UCSD-AML1 (cell line): Measurements from ENCODE around the gene PFKFB4.
A peak's percentile ranks its signal among the peaks of the same experiment; 100 is the strongest.
"Not testable (repeated sequence)": the region's sequence is repeated elsewhere in the genome, so short reads cannot be mapped to it uniquely, and the experiment has no call there.

Source experiments
- DNase-seq: peaks from one replicate; lab custom pipeline; 2025; ENCODE audit not compliant: unreplicated experiment; lab: John Stamatoyannopoulos, UW

PFKFB4 gene

DNA sequence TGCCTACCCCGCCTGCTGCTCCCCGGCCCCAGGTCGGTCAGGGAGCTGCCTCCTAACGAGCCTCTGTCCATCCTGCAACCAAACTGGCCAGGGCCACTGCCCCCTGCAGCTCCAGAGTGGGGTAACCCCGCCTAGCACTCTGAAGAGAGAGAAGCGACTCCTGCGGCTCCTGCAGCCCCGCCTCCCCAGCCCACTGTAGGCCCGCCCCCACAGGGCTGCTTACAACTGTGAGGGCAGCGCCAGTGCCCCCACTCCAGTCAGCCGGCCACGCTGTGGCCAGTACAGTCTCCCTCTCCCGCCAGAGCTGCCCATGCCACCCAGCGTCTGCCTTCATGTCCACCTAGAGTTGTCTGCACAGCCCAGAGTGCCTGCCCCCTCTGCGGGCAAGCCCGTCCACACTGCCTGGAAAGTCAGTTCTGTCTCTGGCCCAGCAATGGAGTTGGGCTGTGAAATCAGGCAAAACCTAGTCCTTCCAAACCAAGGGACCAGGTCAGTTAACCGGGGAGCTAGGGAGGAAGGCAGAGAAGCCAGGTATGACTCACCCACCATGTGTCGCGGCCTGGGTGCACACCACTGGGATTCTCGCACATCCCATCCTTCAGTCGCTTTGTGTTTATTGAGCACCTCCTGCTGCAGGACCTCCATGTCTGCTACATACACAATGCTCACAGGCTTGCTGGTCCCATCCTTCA is 4.6 kb upstream of the PFKFB4 start:
- DNase-seq: peak; percentile 46

DNA sequence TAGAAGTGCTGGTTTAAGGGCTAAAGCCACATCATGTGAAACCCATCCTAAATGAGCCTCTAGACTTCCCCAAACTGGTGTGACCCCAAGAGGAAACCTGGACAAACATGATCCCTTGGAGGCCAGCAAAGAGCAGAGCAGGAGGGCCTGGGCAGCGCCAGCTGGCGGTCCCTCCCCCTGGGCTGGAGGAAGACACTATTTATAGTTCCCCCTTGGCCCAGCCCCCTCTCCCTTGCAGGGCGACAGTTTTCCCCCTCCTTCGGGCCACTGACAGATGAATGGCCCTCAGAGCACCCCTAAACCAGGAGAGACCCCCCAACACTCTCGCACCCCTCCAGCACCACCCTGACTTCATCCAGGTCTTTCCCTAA is 4.0 kb upstream of the PFKFB4 start:
- peak; percentile 60 for DNase-seq

DNA sequence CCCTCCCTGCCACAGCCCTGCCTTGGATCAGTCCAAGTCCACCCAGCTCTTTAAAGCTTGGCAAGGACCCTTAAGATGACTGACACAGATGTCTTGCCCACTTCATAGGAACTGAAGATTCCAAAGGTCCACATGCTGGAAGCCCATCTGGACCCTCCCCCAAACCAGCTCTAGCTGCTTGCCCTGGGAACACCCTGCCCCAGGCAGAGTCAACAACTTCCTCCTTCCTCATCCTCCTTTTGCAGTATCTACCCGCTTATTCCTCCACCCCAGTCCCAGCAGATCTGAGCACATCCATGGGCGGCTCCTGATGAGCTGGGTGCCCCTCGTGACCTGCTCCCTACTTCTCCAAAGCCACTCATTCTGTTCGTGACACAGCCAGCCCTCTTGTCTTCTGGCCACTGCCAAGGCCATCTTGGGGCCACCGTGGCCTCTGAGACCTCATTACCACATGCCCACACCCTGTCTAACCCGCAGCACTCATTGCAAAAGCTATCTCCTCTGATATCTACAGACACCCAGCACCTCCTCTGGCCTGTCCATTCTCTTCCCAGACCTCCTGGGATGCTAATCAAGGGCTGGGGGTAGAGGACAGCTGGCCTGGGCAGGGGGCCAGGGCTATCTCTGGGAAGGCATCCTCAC is 2.0 kb upstream of the PFKFB4 start:
- DNase-seq: peak; percentile 62

DNA sequence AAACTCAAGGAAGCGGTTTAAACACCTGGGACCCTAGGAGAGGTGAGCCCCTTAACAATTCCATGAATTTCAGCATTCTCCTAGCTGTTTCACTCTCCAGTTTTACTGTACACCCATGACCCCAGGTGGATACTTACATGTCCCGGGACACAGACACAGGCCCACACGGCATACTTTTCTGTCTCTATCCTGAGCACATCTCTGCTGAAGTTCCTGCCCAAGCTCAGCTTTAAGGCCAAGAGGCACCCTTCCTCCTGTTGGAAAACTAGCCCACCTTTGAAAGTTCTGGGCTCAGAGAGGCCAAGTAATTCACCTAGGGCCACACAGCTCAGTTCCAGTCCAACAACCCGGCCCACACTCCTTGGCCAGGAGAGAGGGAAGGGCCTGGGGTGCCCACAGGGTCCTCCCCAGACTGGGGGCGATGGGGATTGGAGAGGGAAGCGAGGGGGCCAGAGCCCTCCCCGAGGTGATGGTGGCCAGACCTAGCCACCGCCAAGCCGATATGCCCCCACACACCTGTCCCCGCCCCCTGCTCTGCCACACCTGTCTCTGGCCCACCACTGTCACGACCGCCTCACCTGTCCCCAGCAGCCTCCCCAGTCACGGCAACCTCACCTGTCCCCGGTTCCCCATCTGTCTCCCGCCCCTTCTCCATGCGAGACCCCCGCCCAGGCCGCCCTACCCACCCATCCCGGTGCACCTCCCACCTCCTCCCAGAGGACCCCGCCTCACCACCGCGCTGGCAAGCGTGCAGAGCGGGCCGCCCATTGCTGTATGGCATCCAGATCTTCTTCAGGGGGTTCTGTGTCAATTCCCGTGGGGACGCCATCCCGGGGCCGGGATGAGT is 431 bp downstream of the PFKFB4 start:
- no peak for DNase-seq

DNA sequence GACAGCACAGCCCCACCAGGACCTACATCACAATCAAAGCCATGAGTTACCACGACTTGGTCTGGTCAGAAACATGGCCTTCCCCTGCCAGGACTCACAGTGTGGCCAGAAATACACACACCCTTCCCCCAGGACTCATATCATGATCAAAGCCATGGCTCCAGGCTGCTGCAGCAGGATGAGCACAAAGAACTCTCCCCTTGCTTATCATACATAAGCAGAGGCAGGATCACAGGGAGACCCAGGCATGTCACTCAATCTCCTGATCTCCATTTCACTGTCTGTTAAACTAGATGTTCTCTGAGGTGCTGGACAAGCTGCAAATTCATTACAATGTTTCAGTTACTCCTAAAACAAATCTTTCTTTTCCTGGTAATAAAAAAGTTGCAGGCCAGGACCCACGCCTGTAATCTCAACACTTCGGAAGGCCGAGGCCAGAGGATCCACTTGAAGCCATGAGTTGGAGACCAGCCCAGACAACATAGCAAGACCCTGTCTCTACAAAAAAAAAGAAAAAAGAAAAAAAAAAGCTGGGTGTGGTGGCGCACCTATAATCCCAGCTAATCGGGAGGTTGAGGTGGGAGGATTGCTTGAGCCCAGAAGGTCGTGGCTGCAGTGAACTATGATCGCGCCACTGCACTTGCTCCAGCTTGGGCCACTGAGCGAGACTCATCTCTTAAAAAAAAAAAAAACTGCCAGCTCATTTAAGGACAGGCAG is 1.2 kb downstream of the PFKFB4 start:
- DNase-seq: no peak

DNA sequence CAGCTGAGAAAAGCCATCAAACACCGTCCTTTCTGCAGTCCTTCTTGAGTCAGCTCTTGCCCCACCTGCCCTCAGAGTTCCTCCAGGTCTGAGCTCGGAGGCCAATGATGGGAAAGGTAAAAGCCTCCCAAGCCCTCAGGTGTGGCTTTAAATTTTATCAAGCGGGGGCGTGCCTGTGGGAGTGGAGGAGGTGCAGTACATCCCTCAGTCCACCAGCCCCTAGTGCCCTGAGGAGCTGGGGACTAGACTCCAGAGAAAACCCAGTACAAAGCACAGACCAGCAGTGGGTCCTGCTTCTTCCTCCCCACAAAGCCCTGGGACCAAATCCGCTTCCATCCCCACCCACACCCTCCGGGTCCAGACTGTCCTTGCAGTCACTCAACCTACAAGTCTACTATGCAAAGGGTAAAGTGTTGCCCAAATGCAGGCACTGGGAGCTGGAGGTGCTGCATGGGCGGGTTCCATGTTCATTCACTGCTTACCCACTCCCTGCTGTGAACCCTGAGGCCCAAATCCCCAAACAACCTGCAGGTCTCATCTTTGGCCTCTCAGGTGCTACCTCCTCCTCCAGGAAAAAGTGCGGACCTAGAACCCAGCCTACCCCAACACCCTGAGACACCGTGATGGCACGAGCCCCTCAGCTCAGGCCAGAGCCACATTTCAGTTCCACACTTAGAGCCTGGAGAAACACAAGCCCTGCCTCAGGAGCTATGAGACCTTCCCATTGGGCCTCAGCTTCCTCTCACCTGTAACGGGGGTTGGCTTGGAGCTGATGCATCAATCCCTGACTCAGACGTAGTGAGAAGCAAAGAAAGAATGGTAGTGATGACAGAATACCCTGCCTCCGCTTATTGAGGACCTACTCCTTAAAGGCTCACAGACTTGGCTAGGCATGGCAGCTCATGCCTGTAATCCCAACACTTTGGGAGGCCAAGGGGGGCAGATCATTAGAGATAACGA is 2.4 kb downstream of the PFKFB4 start:
- no peak for DNase-seq

DNA sequence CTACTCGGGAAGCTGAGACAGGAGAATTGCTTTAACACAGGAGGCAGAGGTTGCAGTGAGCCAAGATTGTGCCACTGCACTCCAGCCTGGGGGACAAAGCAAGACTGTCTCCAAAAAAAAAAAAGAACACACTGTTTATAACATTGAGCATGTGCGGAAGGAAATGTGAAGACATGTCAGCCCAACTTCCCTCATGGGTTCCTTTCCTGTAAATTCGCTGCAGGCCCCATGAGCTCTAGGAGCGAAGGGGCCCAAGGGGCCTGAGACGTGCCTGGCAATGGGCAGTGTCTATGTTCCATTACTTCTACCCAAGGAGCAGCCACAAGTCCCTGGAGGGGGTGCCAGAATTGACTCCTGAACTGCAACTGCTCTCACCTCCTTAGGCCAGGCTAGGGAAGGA is 3.2 kb downstream of the PFKFB4 start:
- peak; percentile 25 for DNase-seq

DNA sequence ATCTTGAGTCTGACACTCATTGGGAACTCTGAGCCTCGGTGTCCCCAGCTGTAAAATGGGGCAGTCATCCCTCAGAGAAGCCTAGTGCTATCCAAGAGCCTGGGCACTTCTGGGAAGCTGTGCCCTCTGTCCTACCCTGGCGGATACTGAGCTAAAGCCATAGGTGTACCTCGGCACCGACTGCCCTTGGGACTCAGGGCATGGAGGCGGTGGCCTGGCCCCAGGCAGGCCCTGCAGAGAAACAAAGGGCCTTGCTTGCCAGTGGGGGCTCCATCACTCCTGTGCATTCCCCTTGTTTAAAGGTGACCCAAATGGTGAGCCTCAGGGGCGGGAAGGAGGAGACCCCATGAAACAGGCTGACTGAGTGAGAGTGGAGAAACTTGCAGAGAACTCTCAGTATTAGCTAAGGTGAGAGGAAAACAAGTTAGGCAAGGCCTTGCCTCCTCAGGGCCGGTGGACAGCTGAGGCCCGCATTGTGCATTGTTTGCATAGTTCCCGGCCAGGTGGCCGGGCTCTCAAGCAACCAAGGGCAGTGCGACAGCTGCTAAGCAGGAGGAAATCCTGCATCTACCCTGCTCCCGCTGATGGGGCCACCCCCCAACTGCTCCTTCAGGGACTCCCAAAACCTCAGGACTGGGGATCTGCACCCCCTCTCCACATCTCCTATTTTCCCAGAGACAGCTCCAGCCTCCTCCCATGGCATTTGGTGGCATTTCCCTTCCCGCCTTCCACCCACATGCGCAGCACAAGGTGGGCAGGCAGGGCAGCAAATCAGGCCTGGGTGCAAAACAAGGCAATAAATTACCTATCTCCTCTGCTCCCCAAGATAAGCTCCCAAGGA is 4.3 kb downstream of the PFKFB4 start:
- no peak for DNase-seq

DNA sequence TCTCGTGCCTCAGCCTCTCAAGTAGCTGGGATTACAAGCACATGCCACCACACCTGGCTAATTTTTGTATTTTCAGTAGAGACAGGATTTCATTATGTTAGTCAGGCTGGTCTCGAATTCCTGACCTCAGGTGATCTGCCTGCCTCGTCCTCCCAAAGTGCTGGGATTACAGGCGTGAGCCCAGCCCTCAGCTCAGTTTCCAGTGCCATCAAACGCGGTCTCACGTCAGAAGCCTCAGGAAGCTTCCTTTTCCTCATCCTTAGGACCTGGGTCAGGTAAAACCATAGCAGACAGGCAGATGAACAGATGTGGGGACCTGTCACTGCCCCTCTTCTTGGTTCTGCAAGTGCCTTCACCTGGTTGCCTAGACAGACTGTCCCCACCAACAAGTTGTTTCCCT is 5.0 kb downstream of the PFKFB4 start:
- DNase-seq: not testable (repeated sequence)

DNA sequence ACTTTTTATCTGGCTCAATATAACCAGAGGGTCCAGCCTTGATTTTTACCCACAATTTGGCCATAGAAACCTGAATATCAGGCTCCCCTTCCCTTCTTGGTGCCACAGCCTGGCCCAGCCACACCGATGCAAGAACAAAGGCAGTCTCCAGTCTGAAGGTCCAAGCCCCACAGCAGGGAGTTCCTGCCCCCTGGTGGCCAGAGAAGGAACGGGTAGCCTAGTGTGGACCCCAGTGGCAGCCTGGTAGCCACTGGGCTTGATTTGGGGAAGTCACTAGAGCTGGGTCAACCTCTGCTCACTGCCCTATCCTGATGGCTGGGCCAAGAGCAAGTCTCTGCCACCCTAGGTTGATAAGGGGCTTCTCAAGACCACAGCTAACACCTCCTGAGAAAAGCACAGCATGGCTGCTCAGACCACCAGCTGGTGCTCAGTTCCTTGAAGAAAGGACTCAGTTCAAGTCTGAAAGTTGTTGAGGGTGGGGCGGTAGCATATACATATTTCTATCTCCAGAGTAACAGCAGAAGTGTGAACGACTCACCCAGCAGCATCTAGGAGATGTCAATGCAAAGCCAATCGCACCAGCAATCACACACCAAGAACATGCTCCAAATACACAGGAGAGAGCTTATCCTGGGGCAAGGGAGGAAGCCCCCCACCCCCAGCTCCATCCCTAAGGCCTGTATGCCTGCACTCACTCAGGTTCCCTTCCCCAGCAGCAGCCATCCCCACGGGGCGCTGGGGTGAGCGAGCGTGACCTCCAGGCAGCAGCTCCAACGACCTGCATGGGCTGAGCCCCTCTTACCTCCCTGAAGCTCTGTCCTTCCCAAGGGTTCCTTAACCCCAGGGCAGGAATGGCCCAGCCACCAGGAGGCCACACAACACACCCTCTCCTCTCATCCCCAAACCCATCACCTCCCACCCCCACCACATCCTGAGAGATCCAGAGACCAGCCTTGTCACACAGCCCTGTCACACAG is 7.6 kb downstream of the PFKFB4 start:
- peak; percentile 86 for DNase-seq

DNA sequence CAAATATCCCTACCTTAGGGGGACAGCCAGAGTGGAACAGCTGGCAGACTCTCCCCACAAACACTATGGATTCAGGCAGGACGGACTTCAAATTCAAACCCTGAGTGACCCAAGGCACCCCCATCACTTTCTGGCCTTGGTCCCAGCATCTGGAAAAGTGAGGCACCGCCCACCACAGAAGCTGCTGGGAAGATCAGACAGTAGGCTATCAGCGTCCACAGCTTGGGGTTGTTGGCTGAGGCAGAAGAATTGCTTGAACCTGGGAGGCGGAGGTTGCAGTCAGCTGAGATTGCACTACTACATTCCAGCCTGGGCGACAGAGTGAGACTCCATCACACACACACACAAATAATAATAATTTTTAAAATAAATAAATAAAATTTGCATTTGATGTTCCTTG is 8.5 kb downstream of the PFKFB4 start:
- DNase-seq: no peak

DNA sequence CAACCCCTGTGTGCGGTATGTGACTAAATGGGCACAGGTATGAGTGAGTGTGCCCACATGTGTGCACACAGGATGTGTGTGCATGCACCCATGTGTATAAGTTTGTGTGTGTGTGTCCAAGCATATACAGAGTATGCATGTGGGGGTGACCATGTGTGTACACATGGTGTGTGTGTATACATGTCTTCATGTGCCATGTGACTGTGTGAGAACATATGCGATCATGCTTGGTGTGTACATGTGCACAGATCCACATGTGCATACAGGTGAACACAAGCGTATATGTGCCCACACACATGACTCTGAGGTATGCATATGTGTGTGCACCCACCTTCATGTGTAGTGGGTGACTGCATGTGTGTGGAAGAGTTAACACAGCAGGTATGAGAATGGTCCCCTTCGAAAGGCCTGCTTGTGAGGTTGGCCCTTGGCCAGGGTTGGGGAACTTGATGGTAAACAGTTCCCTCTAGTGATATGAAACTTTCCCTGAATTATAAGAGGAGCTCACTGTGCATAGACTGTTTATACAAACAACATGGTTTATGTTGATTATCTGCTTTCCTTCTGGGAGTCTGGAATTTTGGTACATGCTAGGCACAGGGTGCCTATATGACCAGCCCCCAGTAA is 10.3 kb downstream of the PFKFB4 start:
- DNase-seq: no peak

DNA sequence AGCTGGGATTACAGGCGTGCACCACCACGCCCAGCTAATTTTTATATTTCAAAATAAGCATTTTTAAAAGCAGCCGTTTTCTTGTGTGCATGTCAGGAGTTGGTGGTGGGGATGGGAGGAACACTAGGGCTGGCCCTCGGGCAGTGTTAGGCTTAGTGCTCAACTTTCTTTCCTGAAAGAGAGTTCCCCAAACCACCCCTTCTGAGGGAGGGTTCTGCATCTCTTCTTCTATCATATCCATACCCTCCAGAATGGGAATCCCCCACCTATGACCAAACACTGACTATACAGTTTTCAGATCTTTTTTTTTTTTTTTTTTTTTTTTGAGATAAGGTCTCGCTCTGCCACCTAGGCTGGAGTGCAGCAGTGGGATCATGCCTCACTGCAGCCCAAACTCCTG is 12.5 kb downstream of the PFKFB4 start:
- no peak for DNase-seq

DNA sequence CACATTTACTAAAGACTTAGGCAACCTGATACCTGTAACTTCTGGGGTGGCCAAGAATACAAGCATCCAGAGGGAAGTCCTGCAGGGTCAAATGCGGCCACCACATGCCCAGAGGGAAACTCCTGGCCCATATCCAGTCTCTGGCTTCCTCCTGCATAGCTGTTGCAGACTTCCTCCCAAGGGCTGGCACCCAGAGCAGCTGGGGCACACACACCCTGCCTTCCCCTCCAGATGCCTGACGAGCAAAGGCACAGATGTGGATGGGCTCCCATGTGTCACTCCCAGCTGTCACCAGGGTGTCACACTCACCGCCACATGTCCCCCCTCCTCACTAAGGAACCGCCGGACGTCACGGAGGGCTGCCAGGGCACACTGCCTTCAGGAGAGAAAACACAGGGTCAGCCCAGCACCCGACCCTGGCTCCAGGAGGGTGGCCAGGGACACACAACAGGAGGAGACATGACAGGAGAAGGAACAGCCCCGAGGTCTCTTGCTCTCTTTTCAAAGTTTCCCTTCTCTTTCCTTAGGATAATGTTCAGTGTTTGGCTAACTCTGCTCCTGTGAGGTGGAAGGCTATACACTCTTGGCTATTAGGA is 13.2 kb downstream of the PFKFB4 start:
- peak; percentile 53 for DNase-seq

DNA sequence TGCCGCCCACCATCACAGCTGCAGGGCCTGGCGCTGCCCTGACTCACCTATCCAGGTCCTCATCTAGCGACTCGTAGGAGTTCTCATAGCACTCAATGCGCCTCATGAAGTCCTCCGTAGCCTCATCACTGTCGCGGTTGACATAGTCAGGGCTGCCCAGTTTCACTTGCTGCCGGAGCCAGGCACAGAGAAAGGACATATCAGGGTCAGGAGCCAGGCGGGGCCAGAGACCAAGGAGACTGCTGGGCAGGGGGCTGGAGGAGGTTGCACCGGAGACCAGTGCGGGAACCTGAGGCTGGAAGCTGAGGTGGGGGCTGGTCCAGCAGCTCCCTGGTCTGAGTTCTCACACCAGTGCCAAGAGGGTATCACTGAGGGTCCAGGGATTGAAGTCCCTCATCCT is 18.2 kb downstream of the PFKFB4 start:
- DNase-seq: no peak

DNA sequence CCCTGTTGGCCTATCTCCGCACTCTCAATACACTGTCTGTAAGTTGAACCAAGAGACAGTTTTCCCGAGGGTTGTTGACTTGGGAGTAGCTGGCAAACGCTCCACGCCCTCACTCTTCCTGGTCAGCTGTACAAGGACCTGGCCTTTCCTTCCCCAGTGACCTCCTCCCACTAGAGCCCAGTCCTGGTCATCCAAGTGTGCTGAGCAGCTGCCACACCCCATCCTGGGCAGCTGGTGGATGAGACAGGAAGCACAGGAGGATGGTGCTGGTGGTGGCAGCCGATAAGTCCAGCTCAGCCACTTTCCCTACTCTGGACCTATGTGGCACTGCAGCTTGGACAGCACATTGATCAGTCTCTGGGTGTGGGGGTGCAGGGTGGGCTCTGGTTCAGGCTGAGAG is 19.8 kb downstream of the PFKFB4 start:
- DNase-seq: no peak

DNA sequence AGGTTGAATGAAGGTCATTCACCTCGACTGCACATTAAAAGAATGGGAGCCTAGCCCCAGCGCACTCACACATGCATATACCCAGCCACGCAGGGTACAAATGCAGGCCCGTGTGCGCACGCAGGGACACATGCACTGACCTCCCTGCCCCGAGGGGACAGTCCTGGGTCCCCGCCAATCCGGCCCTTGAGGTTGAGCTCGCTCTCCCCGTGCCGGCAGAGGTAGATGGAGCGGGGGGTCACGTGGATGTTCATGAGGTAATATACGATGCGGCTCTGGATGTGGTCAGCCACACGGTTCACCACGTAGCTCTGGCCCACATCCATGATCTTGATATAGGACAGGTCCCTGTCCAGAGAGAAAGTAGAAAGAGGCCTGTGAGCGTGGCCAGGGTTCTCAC is 20.5 kb downstream of the PFKFB4 start:
- no peak for DNase-seq
